Stimulated activated naive CD8-positive, alpha-beta T cell treated with anti-CD3 and anti-CD28 coated beads, Interleukin-15, Interleukin-2, amounts not matched to agents 100 U/mL and 50 U/mL, for 24 hours (primary cell): ENCODE measurements around the gene MCRS1.
"Not testable (repeated sequence)": the region's sequence is repeated elsewhere in the genome, so short reads cannot be mapped to it uniquely, and the experiment has no call there.

Experiments
- ATAC-seq: fragments of 150-1000 bp; cut with Tn5 transposase; one replicate; pipeline ENCODE4 v1.10.0; 2021
- DNase-seq: peaks from one replicate; pipeline ENCODE4 v3.0.0; 2021

Gene MCRS1

GRCh38 chr12:49541140-49541861 lies 26.6 kb downstream of the MCRS1 start:
- DNase-seq (no peak), ATAC-seq (no peak)

- no peak for DNase-seq
- no peak for ATAC-seq
These were observed 27.5 kb downstream of the MCRS1 start for GRCh38 chr12:49540229-49541139.

GRCh38 chr12:49539406-49540228 lies 28.3 kb downstream of the MCRS1 start:
- no peak for ATAC-seq
- DNase-seq: no peak

GRCh38 chr12:49538510-49539403 lies 29.2 kb downstream of the MCRS1 start, which contains the start of gene KCNH3:
Gene KCNH3, plus strand, starts transcription at chr12:49539030. Its CDS starts 387 bp downstream, at chr12:49539417.
- peak; percentile 85 for DNase-seq

GRCh38 chr12:49537752-49538509 lies 30.0 kb downstream of the MCRS1 start:
- ATAC-seq: peak; percentile 34
- peak; percentile 44 for DNase-seq

More at GRCh38 chr12:49538510-49539403, 29.2 kb downstream of the MCRS1 start, which contains the start of gene KCNH3:
- ATAC-seq: peak; percentile 79

GRCh38 chr12:49537231-49537751 lies 30.7 kb downstream of the MCRS1 start:
- no peak for ATAC-seq

GRCh38 chr12:49536526-49537071 lies 31.3 kb downstream of the MCRS1 start:
- no peak for DNase-seq
- ATAC-seq: no peak

More at GRCh38 chr12:49537231-49537751, 30.7 kb downstream of the MCRS1 start:
- DNase-seq: no peak

GRCh38 chr12:49535921-49536525 lies 31.9 kb downstream of the MCRS1 start:
- no peak for DNase-seq
- no peak for ATAC-seq

- ATAC-seq: no peak
These were observed 33.1 kb downstream of the MCRS1 start for GRCh38 chr12:49534731-49535278.

GRCh38 chr12:49534122-49534521 lies 33.8 kb downstream of the MCRS1 start:
- ATAC-seq, DNase-seq: not testable (repeated sequence)

More at GRCh38 chr12:49534731-49535278, 33.1 kb downstream of the MCRS1 start:
- no peak for DNase-seq

- no peak for ATAC-seq
These were observed 34.6 kb downstream of the MCRS1 start for GRCh38 chr12:49533331-49533730.

GRCh38 chr12:49531745-49532144 lies 36.2 kb downstream of the MCRS1 start:
- ATAC-seq: no peak
- no peak for DNase-seq

More at GRCh38 chr12:49533331-49533730, 34.6 kb downstream of the MCRS1 start:
- DNase-seq: no peak

GRCh38 chr12:49529414-49529813 lies 38.5 kb downstream of the MCRS1 start:
- ATAC-seq (no peak), DNase-seq (no peak)

GRCh38 chr12:49527361-49528130 lies 40.4 kb downstream of the MCRS1 start:
- no peak for DNase-seq
- ATAC-seq: no peak

GRCh38 chr12:49525942-49526341 lies 42.0 kb downstream of the MCRS1 start:
- no peak for DNase-seq
- no peak for ATAC-seq

GRCh38 chr12:49524660-49525324 lies 43.1 kb downstream of the MCRS1 start:
- ATAC-seq: no peak
- no peak for DNase-seq

GRCh38 chr12:49521389-49521788 lies 46.6 kb downstream of the MCRS1 start:
- DNase-seq (no peak), ATAC-seq (no peak)

- ATAC-seq: no peak
These were observed 48.4 kb downstream of the MCRS1 start for GRCh38 chr12:49519574-49519936.

More at GRCh38 chr12:49519574-49519936, 48.4 kb downstream of the MCRS1 start:
- no peak for DNase-seq
